Activated naive CD8-positive, alpha-beta T cell treated with anti-CD3 and anti-CD28 coated beads, Interleukin-2, amount 10 ng/mL, durations not matched to agents 7 days and 5 days (primary cell): ENCODE measurements around the gene CNTNAP5. TPM values are rescaled to one million over a fixed set of nuclear protein-coding genes. Genes with fewer than 3 reads are reported as not detected.
A peak's percentile ranks its signal among the peaks of the same experiment; 100 is the strongest.

Experiments used
- ATAC-seq: fragments of 150-1000 bp; cut with Tn5 transposase; one replicate; pipeline ENCODE4 v1.10.0; 2021; ENCODE audit warnings: low read depth, moderate library complexity
- POLR2A ChIA-PET: fragments of 350-600 bp; sonication (Branson Sonifier 250); formaldehyde crosslinking; loops from one replicate; lab custom pipeline; 2021; ENCODE audit warnings: antibody characterized with exemption; lab: Charles Lee
- DNase-seq: peaks from one replicate; pipeline ENCODE4 v3.0.0; 2021
- H3K27ac Mint-ChIP-seq: one replicate; pipeline ENCODE4 v1.8.0; 2022; ENCODE audit warnings: mild to moderate bottlenecking, mixed read lengths
- H3K27me3 Mint-ChIP-seq: one replicate; pipeline ENCODE4 v1.8.0; 2022; ENCODE audit warnings: mild to moderate bottlenecking, moderate library complexity, mixed read lengths
- H3K36me3 Mint-ChIP-seq: one replicate; pipeline ENCODE4 v1.8.0; 2021; ENCODE audit warnings: mild to moderate bottlenecking, mixed read lengths
- H3K4me1 Mint-ChIP-seq: one replicate; pipeline ENCODE4 v1.8.0; 2021; ENCODE audit warnings: mixed read lengths
- H3K4me3 Mint-ChIP-seq: one replicate; pipeline ENCODE4 v1.8.0; 2022; ENCODE audit warnings: mild to moderate bottlenecking, moderate library complexity, mixed read lengths
- H3K9me3 Mint-ChIP-seq: one replicate; pipeline ENCODE4 v1.8.0; 2021; ENCODE audit warnings: mixed read lengths
- total RNA-seq, 2 experiments: library from RNA; stranded (reverse); gene quantifications; one replicate each; pipeline ENCODE4 v1.2.3, GENCODE V29; 2021

CNTNAP5 gene
- total RNA-seq, 2 experiments from 2014 or later: not detected

- ATAC-seq (no peak), DNase-seq (no peak)
- H3K27me3 Mint-ChIP-seq: no peaks in the 10 kb centered on the region
- no peaks in the 10 kb centered on the region for H3K36me3 Mint-ChIP-seq
- POLR2A ChIA-PET: no interaction called here
- H3K9me3 Mint-ChIP-seq: peaks cover 19% of the 10 kb centered on the region
- no peaks in the 10 kb centered on the region for H3K4me1 Mint-ChIP-seq
- no peak overlapping the region for H3K4me3 Mint-ChIP-seq
- no peak overlapping the region for H3K27ac Mint-ChIP-seq
Observed at GRCh38 chr2:124692216-124692615, 667.1 kb downstream of the CNTNAP5 start.

GRCh38 chr2:124692707-124693106 lies 667.6 kb downstream of the CNTNAP5 start:
- Mint-ChIP-seq H3K27ac (no peak overlapping the region), H3K27me3 (no peaks in the 10 kb centered on the region), H3K36me3 (no peaks in the 10 kb centered on the region), H3K4me1 (no peaks in the 10 kb centered on the region), H3K9me3 (peaks cover 17% of the 10 kb centered on the region), H3K4me3 (no peak overlapping the region)
- no peak for ATAC-seq
- POLR2A ChIA-PET: no interaction called here
- DNase-seq: no peak

DNA sequence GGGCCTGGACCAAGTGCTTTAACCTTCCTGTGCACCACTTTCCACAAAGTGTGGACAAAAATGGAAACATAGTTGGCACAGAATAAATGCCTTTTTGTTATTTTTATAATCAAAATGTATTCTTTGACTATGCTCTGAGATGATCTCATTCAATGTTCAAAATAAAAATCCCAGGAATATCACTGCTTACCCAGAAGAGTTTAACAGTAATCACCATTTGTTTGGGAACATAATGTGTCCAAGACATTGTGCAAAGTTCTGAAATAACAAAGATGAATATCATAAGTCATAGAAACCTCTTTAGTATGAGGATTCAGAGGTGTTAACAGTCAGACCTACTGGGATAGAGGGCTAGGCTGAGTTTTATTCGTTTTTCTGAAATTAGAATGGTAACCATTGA lies 668.1 kb downstream of the CNTNAP5 start:
- ATAC-seq (no peak), DNase-seq (no peak)
- POLR2A ChIA-PET: no interaction called here
- Mint-ChIP-seq H3K4me1 (no peaks in the 10 kb centered on the region), H3K27ac (no peak overlapping the region), H3K36me3 (no peaks in the 10 kb centered on the region), H3K27me3 (no peaks in the 10 kb centered on the region), H3K9me3 (peaks cover 17% of the 10 kb centered on the region), H3K4me3 (no peak overlapping the region)

GRCh38 chr2:124698979-124699565 lies 674.0 kb downstream of the CNTNAP5 start:
- ATAC-seq: no peak
- Mint-ChIP-seq H3K36me3 (no peaks in the 10 kb centered on the region), H3K4me1 (no peaks in the 10 kb centered on the region), H3K9me3 (peaks cover 1% of the 10 kb centered on the region), H3K27ac (no peak overlapping the region), H3K4me3 (no peak overlapping the region), H3K27me3 (no peaks in the 10 kb centered on the region)
- POLR2A ChIA-PET: no interaction called here
- DNase-seq: no peak

- Mint-ChIP-seq H3K36me3 (no peaks in the 10 kb centered on the region), H3K4me3 (no peak overlapping the region), H3K27me3 (no peaks in the 10 kb centered on the region), H3K27ac (no peak overlapping the region), H3K9me3 (peaks cover 1% of the 10 kb centered on the region), H3K4me1 (no peaks in the 10 kb centered on the region)
- DNase-seq: no peak
- ATAC-seq: no peak
- POLR2A ChIA-PET: no interaction called here
Observed at GRCh38 chr2:124702777-124703176, 677.7 kb downstream of the CNTNAP5 start.

GRCh38 chr2:124704071-124704925 lies 679.2 kb downstream of the CNTNAP5 start:
- POLR2A ChIA-PET: no interaction called here
- Mint-ChIP-seq H3K27me3 (no peaks in the 10 kb centered on the region), H3K36me3 (no peaks in the 10 kb centered on the region), H3K9me3 (peaks cover 1% of the 10 kb centered on the region), H3K27ac (peak overlapping the region; percentile 30), H3K4me3 (no peak overlapping the region), H3K4me1 (no peaks in the 10 kb centered on the region)
- ATAC-seq (no peak), DNase-seq (no peak)

- H3K9me3 Mint-ChIP-seq: peaks cover 2% of the 10 kb centered on the region
Observed at GRCh38 chr2:124708661-124709060, 683.6 kb downstream of the CNTNAP5 start.

GRCh38 chr2:124713969-124714368 lies 688.9 kb downstream of the CNTNAP5 start:
- H3K4me1 Mint-ChIP-seq: no peaks in the 10 kb centered on the region
- ATAC-seq: no peak
- H3K27ac Mint-ChIP-seq: no peak overlapping the region
- peaks cover 2% of the 10 kb centered on the region for H3K9me3 Mint-ChIP-seq
- H3K27me3 Mint-ChIP-seq: no peaks in the 10 kb centered on the region
- H3K4me3 Mint-ChIP-seq: no peak overlapping the region
- DNase-seq: no peak
- POLR2A ChIA-PET: no interaction called here
- no peaks in the 10 kb centered on the region for H3K36me3 Mint-ChIP-seq

More at GRCh38 chr2:124708661-124709060, 683.6 kb downstream of the CNTNAP5 start:
- DNase-seq: no peak
- POLR2A ChIA-PET: no interaction called here
- no peak for ATAC-seq
- Mint-ChIP-seq H3K36me3 (no peaks in the 10 kb centered on the region), H3K27me3 (no peaks in the 10 kb centered on the region), H3K4me3 (no peak overlapping the region), H3K27ac (no peak overlapping the region), H3K4me1 (no peaks in the 10 kb centered on the region)

GRCh38 chr2:124725187-124725586 lies 700.1 kb downstream of the CNTNAP5 start:
- H3K4me3 Mint-ChIP-seq: no peak overlapping the region
- no peaks in the 10 kb centered on the region for H3K27me3 Mint-ChIP-seq
- POLR2A ChIA-PET: no interaction called here
- no peak for DNase-seq
- peaks cover 2% of the 10 kb centered on the region for H3K9me3 Mint-ChIP-seq
- no peak for ATAC-seq
- no peak overlapping the region for H3K27ac Mint-ChIP-seq
- H3K36me3 Mint-ChIP-seq: no peaks in the 10 kb centered on the region
- no peaks in the 10 kb centered on the region for H3K4me1 Mint-ChIP-seq

DNA sequence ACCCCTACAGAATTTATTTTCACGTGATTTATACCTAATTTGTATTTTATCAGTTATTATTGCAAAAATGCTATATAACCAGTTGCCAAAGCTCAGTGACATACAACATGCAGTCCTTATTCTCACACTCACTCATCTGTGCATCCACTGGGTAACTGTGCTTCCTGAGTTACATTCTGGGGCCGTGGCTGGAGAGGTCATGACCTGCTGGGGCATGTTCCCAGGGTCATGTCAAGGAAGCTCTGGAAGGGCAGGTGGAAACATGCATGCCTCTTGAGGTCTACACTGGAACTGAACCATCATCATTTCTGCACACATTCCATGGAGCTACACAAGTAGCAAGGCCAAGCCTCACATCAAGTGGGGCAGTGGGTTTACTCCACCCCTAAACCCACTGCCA lies 715.5 kb downstream of the CNTNAP5 start:
- H3K4me1 Mint-ChIP-seq: no peaks in the 10 kb centered on the region
- DNase-seq (no peak), ATAC-seq (no peak)
- H3K27me3 Mint-ChIP-seq: no peaks in the 10 kb centered on the region
- POLR2A ChIA-PET: no interaction called here
- no peak overlapping the region for H3K4me3 Mint-ChIP-seq
- peaks cover 5% of the 10 kb centered on the region for H3K9me3 Mint-ChIP-seq
- no peak overlapping the region for H3K27ac Mint-ChIP-seq
- no peaks in the 10 kb centered on the region for H3K36me3 Mint-ChIP-seq

DNA sequence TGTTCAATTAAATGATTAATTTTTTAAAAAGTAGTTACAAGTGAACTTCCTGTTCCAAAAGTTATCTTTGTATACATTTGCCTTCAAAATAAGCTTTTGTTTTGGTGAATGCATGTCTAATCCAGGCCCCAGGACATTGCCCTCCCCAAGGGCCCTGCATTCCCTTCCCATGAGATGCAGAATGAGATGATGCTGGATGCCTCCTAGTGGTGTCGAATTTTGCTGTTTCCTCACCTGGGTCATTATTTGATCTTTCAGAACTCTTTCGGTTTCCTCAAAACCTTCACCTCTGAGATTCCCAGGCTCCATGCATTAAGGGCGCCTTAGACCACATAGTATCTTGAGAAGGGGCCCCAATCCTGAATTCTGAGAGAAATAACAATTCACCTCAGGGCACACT lies 728.8 kb downstream of the CNTNAP5 start:
- no peak overlapping the region for H3K27ac Mint-ChIP-seq
- H3K27me3 Mint-ChIP-seq: no peaks in the 10 kb centered on the region
- no peak overlapping the region for H3K4me3 Mint-ChIP-seq
- ATAC-seq: no peak
- no peak for DNase-seq
- POLR2A ChIA-PET: no interaction called here
- H3K4me1 Mint-ChIP-seq: no peaks in the 10 kb centered on the region
- H3K36me3 Mint-ChIP-seq: no peaks in the 10 kb centered on the region
- peaks cover 3% of the 10 kb centered on the region for H3K9me3 Mint-ChIP-seq

DNA sequence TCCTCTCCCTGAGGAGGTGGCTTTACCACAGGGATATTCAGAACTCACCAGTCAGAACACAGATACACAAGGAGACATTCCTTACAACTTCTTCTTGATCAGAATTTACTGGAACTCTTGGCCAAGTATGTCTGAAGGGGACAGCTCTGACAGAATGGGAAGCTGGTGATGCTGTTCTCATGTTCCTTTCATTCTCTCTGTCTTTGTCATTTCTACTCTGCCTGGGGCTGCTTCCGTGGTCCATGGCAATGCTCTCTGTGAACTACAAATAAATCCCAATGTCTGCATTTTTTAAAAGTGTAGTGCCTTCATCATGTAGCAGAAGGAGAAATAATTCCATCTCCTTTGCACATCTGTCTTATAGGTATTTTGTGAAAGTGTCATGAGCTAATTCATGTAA lies 730.3 kb downstream of the CNTNAP5 start:
- H3K27ac Mint-ChIP-seq: no peak overlapping the region
- POLR2A ChIA-PET: no interaction called here
- H3K36me3 Mint-ChIP-seq: no peaks in the 10 kb centered on the region
- DNase-seq (no peak), ATAC-seq (no peak)
- H3K4me1 Mint-ChIP-seq: no peaks in the 10 kb centered on the region
- H3K27me3 Mint-ChIP-seq: no peaks in the 10 kb centered on the region
- H3K4me3 Mint-ChIP-seq: no peak overlapping the region
- H3K9me3 Mint-ChIP-seq: no peaks in the 10 kb centered on the region

GRCh38 chr2:124756048-124756447 lies 731.0 kb downstream of the CNTNAP5 start:
- no peaks in the 10 kb centered on the region for H3K27me3 Mint-ChIP-seq
- no peak overlapping the region for H3K4me3 Mint-ChIP-seq
- DNase-seq (no peak), ATAC-seq (no peak)
- no peaks in the 10 kb centered on the region for H3K4me1 Mint-ChIP-seq
- POLR2A ChIA-PET: no interaction called here
- no peak overlapping the region for H3K27ac Mint-ChIP-seq
- H3K9me3 Mint-ChIP-seq: no peaks in the 10 kb centered on the region
- no peaks in the 10 kb centered on the region for H3K36me3 Mint-ChIP-seq

- Mint-ChIP-seq H3K4me3 (no peak overlapping the region), H3K4me1 (no peaks in the 10 kb centered on the region), H3K27me3 (no peaks in the 10 kb centered on the region), H3K27ac (no peak overlapping the region), H3K36me3 (no peaks in the 10 kb centered on the region), H3K9me3 (no peaks in the 10 kb centered on the region)
- POLR2A ChIA-PET: no interaction called here
- no peak for DNase-seq
- ATAC-seq: no peak
Observed at GRCh38 chr2:124762388-124762787, 737.3 kb downstream of the CNTNAP5 start.
